HepG2 (cell line): Measurements from ENCODE around the gene SLC9A8. TPM values are rescaled to one million over a fixed set of nuclear protein-coding genes. Genes with fewer than 3 reads are reported as not detected.

Source experiments
- AHR ChIP-seq: IDR thresholded peaks from 2 replicates; pipeline ENCODE4 v1.6.1; 2018; ENCODE audit warnings: missing genetic modification reagents, missing compliant biosample characterization
- BRCA1 ChIP-seq: sonication (generic); formaldehyde crosslinking; IDR thresholded peaks from 2 replicates; pipeline ENCODE4 v1.4.0; 2020; ENCODE audit warnings: missing genetic modification reagents
- CREM ChIP-seq, 2 experiments: sonication (generic) in 1 of 2; formaldehyde crosslinking in 1 of 2; IDR thresholded peaks; 2 replicates each; pipeline versions ENCODE4 v1.4.0 to v1.6.1; 2016 to 2020; ENCODE audit warnings: antibody characterized with exemption in 1 of 2, mild to moderate bottlenecking in 1 of 2, missing genetic modification reagents in 1 of 2
- GTF2F1 ChIP-seq: fragments of 150-350 bp; IDR thresholded peaks from 2 replicates; pipeline ENCODE4 v1.6.1; 2014; ENCODE audit warnings: low read length
- HNRNPLL ChIP-seq: fragments of 200-400 bp; formaldehyde crosslinking; IDR thresholded peaks from 2 replicates; pipeline ENCODE4 v1.6.1; 2017; ENCODE audit warnings: mild to moderate bottlenecking, low read depth, low read length; ENCODE audit not compliant: poor library complexity, severe bottlenecking
- KMT2A ChIP-seq: sonication (generic); formaldehyde crosslinking; IDR thresholded peaks from 2 replicates; pipeline ENCODE4 v1.4.0; 2020; ENCODE audit warnings: missing genetic modification reagents
- MTA1 ChIP-seq: sonication (generic); formaldehyde crosslinking; IDR thresholded peaks from 2 replicates; pipeline ENCODE4 v1.4.0; 2020; ENCODE audit warnings: missing genetic modification reagents, mild to moderate bottlenecking, borderline replicate concordance
- RBM22 ChIP-seq: fragments of 200-400 bp; formaldehyde crosslinking; optimal IDR thresholded peaks from 2 replicates; pipeline ENCODE3; 2017; ENCODE audit warnings: mild to moderate bottlenecking, low read length, moderate library complexity
- ZNF205 ChIP-seq: IDR thresholded peaks from 2 replicates; pipeline ENCODE4 v1.6.1; 2018; ENCODE audit warnings: missing biosample characterization, missing genetic modification reagents
- ZNF263 ChIP-seq: sonication (generic); formaldehyde crosslinking; IDR thresholded peaks from 2 replicates; pipeline ENCODE4 v1.4.0; 2020; ENCODE audit warnings: missing genetic modification reagents
- ZNF496 ChIP-seq: sonication (generic); formaldehyde crosslinking; IDR thresholded peaks from 2 replicates; pipeline ENCODE4 v1.8.1; 2023; ENCODE audit warnings: mild to moderate bottlenecking, moderate library complexity, missing genetic modification reagents; ENCODE audit not compliant: insufficient replicate concordance
- ZNF841 ChIP-seq: sonication (generic); formaldehyde crosslinking; IDR thresholded peaks from 2 replicates; pipeline ENCODE4 v1.8.1; 2023; ENCODE audit warnings: missing genetic modification reagents, borderline replicate concordance
- ZNF883 ChIP-seq: sonication (generic); formaldehyde crosslinking; IDR thresholded peaks from 2 replicates; pipeline ENCODE4 v1.5.1; 2020; ENCODE audit warnings: mild to moderate bottlenecking, missing genetic modification reagents; ENCODE audit errors: not compliant biosample characterization
- polyA plus RNA-seq, 8 experiments: library from polyadenylated mRNA; depleted of rRNA in 3 of 8; stranded (reverse) in 7 of 8; unstranded in 1 of 8; fragments of >200 nt; fragmentation: Illumina TruSeq in 4 of 8; extraction: Trizol in 4 of 8; gene quantifications; 2 replicates each; pipeline versions ENCODE4 v1.2.1 to v1.2.3, GENCODE V29; 2011 to 2016; ENCODE audit warnings: low read depth in 4 of 8, missing spikeins in 1 of 8, mixed read lengths in 1 of 8; ENCODE audit not compliant: insufficient read depth in 1 of 8
- total RNA-seq, 5 experiments: library from RNA; depleted of rRNA; stranded (reverse); fragments of >200 nt; fragmentation: Illumina TruSeq; extraction: Trizol; gene quantifications; 2 replicates each; pipeline ENCODE4 v1.2.3, GENCODE V29; 2016; ENCODE audit warnings: low read depth in 1 of 5
- TF ChIP-seq, protein P1 (sequence below): sonication (generic); formaldehyde crosslinking; IDR thresholded peaks from 2 replicates; pipeline ENCODE4 v1.4.0; 2020; ENCODE audit warnings: mild to moderate bottlenecking, missing genetic modification reagents
- TF ChIP-seq, protein P2 (sequence below): sonication (generic); formaldehyde crosslinking; IDR thresholded peaks from 2 replicates; pipeline ENCODE4 v1.4.0; 2020; ENCODE audit warnings: missing genetic modification reagents
- TF ChIP-seq, protein P3 (sequence below): sonication (generic); formaldehyde crosslinking; conservative IDR thresholded peaks from 2 replicates; pipeline ENCODE4 v1.8.0; 2022; ENCODE audit warnings: low read depth, missing genetic modification reagents
- TF ChIP-seq, protein P4 (sequence below): sonication (generic); formaldehyde crosslinking; IDR thresholded peaks from 2 replicates; pipeline ENCODE4 v1.4.0; 2020; ENCODE audit warnings: missing genetic modification reagents
- TF ChIP-seq, protein P5 (sequence below): sonication (generic); formaldehyde crosslinking; IDR thresholded peaks from 2 replicates; pipeline ENCODE4 v1.5.0; 2020; ENCODE audit warnings: missing genetic modification reagents, mild to moderate bottlenecking, borderline replicate concordance

Gene SLC9A8
- total and polyA plus RNA-seq, 2 of the 13 experiments (the other 11 are each of a cell fraction or from before 2014, with no cell fraction given), result 4.1 to 7.4 TPM

DNA sequence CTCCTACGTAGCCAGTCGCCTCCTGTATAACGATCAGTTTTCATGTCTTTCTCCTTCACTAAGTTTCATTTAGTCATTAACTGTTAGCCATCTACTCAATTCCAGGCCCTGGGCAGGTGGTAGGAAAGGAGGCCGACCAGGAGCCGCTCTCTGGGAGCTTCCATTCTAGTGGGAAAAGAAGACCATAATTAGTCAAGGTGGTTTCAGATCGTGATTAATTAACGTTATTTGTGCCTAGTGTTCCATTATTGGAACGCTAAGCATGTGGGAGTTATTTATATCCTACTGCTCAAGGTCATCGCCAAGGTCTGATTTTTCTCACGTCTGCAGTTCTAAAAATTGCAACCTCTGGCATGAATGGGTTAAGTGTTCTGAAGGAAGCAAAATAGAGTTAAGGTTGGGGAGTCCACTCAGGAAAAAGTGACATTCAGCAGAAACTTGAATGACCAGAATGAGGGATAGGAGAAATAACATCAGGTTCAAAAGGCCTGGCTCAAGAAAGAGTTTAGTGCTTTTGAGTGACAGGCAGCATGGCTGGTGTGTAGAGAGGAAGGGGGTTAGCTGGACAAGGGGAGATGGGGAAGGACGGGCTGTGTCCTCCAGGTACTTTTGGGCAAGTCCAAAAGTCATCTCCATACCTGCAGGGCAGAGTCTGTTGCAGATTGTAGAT lies 812 bp downstream of the SLC9A8 start (continued):
- TF ChIP-seq AHR (CRISPR knock-in tag) (no peak), HNRNPLL (no peak), ZNF263 (no peak), ZNF841 (CRISPR knock-in tag) (no peak), RBM22 (no peak), ZNF205 (CRISPR knock-in tag) (no peak), CREM (IDR thresholded peaks at IDR 0.05) (peak; percentile 60; the same call in 1 of the 2 replicates), CREM (CRISPR knock-in tag; IDR thresholded peaks at IDR 0.05) (no peak), KMT2A (CRISPR knock-in tag) (peak; percentile 19; the same call in 1 of the 2 replicates), GTF2F1 (no peak), BRCA1 (CRISPR knock-in tag) (no peak), ZNF883 (CRISPR knock-in tag) (no peak), MTA1 (CRISPR knock-in tag) (no peak), ZNF496 (no peak)
- TF ChIP-seq, protein P1, sequence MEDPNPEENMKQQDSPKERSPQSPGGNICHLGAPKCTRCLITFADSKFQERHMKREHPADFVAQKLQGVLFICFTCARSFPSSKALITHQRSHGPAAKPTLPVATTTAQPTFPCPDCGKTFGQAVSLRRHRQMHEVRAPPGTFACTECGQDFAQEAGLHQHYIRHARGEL (CRISPR knock-in tag), result no peak
- TF ChIP-seq, protein P2, sequence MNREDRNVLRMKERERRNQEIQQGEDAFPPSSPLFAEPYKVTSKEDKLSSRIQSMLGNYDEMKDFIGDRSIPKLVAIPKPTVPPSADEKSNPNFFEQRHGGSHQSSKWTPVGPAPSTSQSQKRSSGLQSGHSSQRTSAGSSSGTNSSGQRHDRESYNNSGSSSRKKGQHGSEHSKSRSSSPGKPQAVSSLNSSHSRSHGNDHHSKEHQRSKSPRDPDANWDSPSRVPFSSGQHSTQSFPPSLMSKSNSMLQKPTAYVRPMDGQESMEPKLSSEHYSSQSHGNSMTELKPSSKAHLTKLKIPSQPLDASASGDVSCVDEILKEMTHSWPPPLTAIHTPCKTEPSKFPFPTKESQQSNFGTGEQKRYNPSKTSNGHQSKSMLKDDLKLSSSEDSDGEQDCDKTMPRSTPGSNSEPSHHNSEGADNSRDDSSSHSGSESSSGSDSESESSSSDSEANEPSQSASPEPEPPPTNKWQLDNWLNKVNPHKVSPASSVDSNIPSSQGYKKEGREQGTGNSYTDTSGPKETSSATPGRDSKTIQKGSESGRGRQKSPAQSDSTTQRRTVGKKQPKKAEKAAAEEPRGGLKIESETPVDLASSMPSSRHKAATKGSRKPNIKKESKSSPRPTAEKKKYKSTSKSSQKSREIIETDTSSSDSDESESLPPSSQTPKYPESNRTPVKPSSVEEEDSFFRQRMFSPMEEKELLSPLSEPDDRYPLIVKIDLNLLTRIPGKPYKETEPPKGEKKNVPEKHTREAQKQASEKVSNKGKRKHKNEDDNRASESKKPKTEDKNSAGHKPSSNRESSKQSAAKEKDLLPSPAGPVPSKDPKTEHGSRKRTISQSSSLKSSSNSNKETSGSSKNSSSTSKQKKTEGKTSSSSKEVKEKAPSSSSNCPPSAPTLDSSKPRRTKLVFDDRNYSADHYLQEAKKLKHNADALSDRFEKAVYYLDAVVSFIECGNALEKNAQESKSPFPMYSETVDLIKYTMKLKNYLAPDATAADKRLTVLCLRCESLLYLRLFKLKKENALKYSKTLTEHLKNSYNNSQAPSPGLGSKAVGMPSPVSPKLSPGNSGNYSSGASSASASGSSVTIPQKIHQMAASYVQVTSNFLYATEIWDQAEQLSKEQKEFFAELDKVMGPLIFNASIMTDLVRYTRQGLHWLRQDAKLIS (CRISPR knock-in tag), result no peak; the same call in 1 of the 2 replicates
- TF ChIP-seq, protein P3, sequence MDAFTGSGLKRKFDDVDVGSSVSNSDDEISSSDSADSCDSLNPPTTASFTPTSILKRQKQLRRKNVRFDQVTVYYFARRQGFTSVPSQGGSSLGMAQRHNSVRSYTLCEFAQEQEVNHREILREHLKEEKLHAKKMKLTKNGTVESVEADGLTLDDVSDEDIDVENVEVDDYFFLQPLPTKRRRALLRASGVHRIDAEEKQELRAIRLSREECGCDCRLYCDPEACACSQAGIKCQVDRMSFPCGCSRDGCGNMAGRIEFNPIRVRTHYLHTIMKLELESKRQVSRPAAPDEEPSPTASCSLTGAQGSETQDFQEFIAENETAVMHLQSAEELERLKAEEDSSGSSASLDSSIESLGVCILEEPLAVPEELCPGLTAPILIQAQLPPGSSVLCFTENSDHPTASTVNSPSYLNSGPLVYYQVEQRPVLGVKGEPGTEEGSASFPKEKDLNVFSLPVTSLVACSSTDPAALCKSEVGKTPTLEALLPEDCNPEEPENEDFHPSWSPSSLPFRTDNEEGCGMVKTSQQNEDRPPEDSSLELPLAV (CRISPR knock-in tag), result no peak
- TF ChIP-seq, protein P4, sequence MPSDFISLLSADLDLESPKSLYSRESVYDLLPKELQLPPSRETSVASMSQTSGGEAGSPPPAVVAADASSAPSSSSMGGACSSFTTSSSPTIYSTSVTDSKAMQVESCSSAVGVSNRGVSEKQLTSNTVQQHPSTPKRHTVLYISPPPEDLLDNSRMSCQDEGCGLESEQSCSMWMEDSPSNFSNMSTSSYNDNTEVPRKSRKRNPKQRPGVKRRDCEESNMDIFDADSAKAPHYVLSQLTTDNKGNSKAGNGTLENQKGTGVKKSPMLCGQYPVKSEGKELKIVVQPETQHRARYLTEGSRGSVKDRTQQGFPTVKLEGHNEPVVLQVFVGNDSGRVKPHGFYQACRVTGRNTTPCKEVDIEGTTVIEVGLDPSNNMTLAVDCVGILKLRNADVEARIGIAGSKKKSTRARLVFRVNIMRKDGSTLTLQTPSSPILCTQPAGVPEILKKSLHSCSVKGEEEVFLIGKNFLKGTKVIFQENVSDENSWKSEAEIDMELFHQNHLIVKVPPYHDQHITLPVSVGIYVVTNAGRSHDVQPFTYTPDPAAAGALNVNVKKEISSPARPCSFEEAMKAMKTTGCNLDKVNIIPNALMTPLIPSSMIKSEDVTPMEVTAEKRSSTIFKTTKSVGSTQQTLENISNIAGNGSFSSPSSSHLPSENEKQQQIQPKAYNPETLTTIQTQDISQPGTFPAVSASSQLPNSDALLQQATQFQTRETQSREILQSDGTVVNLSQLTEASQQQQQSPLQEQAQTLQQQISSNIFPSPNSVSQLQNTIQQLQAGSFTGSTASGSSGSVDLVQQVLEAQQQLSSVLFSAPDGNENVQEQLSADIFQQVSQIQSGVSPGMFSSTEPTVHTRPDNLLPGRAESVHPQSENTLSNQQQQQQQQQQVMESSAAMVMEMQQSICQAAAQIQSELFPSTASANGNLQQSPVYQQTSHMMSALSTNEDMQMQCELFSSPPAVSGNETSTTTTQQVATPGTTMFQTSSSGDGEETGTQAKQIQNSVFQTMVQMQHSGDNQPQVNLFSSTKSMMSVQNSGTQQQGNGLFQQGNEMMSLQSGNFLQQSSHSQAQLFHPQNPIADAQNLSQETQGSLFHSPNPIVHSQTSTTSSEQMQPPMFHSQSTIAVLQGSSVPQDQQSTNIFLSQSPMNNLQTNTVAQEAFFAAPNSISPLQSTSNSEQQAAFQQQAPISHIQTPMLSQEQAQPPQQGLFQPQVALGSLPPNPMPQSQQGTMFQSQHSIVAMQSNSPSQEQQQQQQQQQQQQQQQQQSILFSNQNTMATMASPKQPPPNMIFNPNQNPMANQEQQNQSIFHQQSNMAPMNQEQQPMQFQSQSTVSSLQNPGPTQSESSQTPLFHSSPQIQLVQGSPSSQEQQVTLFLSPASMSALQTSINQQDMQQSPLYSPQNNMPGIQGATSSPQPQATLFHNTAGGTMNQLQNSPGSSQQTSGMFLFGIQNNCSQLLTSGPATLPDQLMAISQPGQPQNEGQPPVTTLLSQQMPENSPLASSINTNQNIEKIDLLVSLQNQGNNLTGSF (CRISPR knock-in tag), result no peak
- TF ChIP-seq, protein P5, sequence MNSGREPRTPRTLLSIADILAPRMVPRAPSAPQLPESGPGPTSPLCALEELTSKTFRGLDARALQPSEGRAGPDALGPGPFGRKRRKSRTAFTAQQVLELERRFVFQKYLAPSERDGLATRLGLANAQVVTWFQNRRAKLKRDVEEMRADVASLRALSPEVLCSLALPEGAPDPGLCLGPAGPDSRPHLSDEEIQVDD, result no peak
